ENCODE results near the gene CYP4A22. TPM values are rescaled to one million over a fixed set of nuclear protein-coding genes. Genes with fewer than 3 reads are reported as not detected.

CYP4A22 gene
- total and polyA plus RNA-seq, 9 of the 15 experiments (the other 6 are each of a cell fraction or from before 2014, with no cell fraction given), result 0.07 TPM; not detected in 8

- peak; percentile 100 for TF ChIP-seq TEAD4 (IDR thresholded peaks at IDR 0.05; ENCODE audit: low read length)
- TF ChIP-seq TEAD4 (CRISPR knock-in tag; IDR thresholded peaks at IDR 0.05; ENCODE audit: borderline replicate concordance), result no peak
- TF ChIP-seq NFXL1 (CRISPR knock-in tag; IDR thresholded peaks at IDR 0.05), result peak; percentile 88; the same call in 1 of the 2 replicates
- TF ChIP-seq ZNF253 (CRISPR knock-in tag; conservative IDR thresholded peaks at IDR 0.05), result 0 out of 2 replicates have a peak, but pooled peaks have one; percentile 65
- TF ChIP-seq HNRNPUL1 (IDR thresholded peaks at IDR 0.05; ENCODE audit: low read length), result no peak
- peak; percentile 99 to 100 for TF ChIP-seq MAZ (CRISPR knock-in tag; conservative IDR thresholded peaks at IDR 0.05 in 1 of 2, IDR thresholded peaks at IDR 0.05 in 1 of 2)
- TF ChIP-seq TBP (optimal IDR thresholded peaks at IDR 0.05; ENCODE audit: low read depth, low read length), result no peak
- TF ChIP-seq ZBTB34 (CRISPR knock-in tag; IDR thresholded peaks at IDR 0.05), result peak; percentile 89
- peak; percentile 44; the same call in 1 of the 2 replicates for TF ChIP-seq ZNF57 (CRISPR knock-in tag; IDR thresholded peaks at IDR 0.05)
- peak; percentile 100 for TF ChIP-seq CC2D1A (IDR thresholded peaks at IDR 0.05)
- no peak; the same call in 1 of the 2 replicates for TF ChIP-seq FOSL1 (tag; conservative IDR thresholded peaks at IDR 0.05)
- TF ChIP-seq HNRNPK (IDR thresholded peaks at IDR 0.05; ENCODE audit: low read depth, low read length, poor library complexity, severe bottlenecking), result no peak
- peak; percentile 100 for TF ChIP-seq DMBX1 (CRISPR knock-in tag; IDR thresholded peaks at IDR 0.05; ENCODE audit: borderline replicate concordance)
- 0 out of 2 replicates have a peak, but pooled peaks have one; percentile 77 for TF ChIP-seq ESRRB (CRISPR knock-in tag; IDR thresholded peaks at IDR 0.05; ENCODE audit: borderline replicate concordance)
- no peak for TF ChIP-seq POU5F1 (IDR thresholded peaks at IDR 0.05; ENCODE audit: borderline replicate concordance, low read depth, low read length, partially characterized antibody)
- no peak for TF ChIP-seq ARID3A (IDR thresholded peaks at IDR 0.05; ENCODE audit: borderline replicate concordance, low read depth, low read length)
- TF ChIP-seq ADNP (tag; IDR thresholded peaks at IDR 0.05), result no peak
- TF ChIP-seq CHAMP1 (IDR thresholded peaks at IDR 0.05), result peak; percentile 100
- TF ChIP-seq EHMT2 (IDR thresholded peaks at IDR 0.05), result no peak
- 0 out of 2 replicates have a peak, but pooled peaks have one; percentile 55 for TF ChIP-seq XRCC5 (IDR thresholded peaks at IDR 0.05; ENCODE audit: low read depth, low read length)
- TF ChIP-seq CAMTA2 (CRISPR knock-in tag; conservative IDR thresholded peaks at IDR 0.05), result 0 out of 2 replicates have a peak, but pooled peaks have one; percentile 48
- TF ChIP-seq IRF2 (CRISPR knock-in tag; IDR thresholded peaks at IDR 0.05), result no peak; the same call in 1 of the 2 replicates
- TF ChIP-seq ZNF133 (CRISPR knock-in tag; IDR thresholded peaks at IDR 0.05), result no peak
Measured at GRCh38 chr1:47181095-47181954, 44.1 kb downstream of the CYP4A22 start (continued).

Measured in K562 (cell line).